GM19372 (cell line): Measurements from ENCODE around the gene CFAP299.
"Not testable (repeated sequence)": the region's sequence is repeated elsewhere in the genome, so short reads cannot be mapped to it uniquely, and the experiment has no call there.

Experiments
- ATAC-seq: cut with Tn5 transposase; IDR thresholded peaks from one replicate; pipeline ENCODE4 v1.9.1; 2021; ENCODE audit warnings: mild to moderate bottlenecking, low read depth, moderate library complexity; ENCODE audit not compliant: unreplicated experiment

CFAP299 gene

DNA sequence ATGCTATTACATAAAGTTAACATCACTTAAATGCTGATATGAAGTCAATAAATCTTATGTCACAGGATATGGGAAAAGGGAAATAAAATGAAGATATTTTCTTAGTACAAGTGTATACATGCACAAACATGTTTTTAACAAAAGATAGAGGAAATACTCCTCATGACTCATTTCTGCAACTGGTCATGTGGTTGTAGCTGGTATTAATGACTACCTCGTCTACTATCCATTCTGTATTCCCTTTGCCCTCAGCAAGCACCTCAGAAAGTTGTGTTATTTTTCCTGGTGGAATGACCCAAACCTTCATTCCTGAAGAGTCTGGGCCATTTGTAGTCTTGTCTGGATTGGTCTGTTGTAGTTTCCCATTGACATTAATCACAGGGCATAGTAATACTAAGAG, 458.1 kb downstream of the CFAP299 start:
- not testable (repeated sequence) for ATAC-seq

DNA sequence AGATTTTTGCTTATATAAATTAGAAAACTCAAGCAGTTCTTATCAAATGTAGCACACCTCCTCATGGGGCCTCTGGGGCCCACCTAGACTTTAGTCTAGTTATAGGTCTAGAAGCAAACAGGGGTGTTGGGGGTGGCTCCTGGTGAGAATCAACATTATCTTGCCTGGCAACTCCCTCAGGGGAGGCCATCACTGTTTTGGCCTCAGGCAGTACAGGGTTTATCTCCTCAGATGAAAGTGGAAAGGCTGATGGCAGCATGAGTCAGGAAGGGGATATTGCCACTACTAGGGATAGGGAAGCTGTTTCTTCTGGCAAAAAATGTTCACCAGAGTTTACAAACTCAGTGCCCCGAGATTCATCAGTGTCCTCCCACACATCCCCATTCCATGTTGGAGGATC, 462.6 kb downstream of the CFAP299 start:
- ATAC-seq = no peak

DNA sequence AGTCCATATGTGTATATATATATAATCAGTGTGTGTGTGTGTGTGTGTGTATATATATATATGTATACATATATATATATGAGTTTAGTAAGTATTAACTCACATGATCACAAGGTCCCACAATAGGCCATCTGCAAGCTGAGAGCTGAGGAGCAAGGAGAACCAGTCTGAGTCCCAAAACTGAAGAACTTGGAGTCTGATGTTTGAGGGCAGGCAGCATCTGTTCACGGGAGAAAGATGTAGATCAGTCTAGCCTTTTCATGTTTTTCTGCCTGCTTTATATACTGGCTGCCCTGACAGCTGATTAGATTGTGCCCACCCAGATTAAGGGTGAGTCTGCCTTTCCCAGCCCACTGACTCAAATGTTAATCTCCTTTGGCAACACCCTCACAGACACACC, 465.2 kb downstream of the CFAP299 start:
- ATAC-seq = not testable (repeated sequence)

DNA sequence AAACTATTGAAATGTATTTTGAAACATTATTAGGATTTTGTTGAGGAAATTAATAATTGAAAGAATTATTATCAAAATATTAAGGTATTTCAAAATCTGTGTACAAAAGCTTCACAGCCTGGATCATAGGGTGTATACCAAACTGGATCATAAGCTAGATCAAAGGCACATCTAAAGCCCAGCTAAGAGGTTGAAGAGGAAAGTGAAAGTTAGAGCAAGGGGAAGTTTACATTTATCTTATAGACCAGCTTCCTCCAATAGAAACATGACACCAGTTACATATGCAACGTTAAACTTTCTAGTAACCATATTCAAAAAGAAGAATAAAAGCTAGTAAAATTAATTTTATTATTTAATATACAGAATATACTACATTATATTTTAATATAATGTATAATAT, 467.8 kb downstream of the CFAP299 start:
- ATAC-seq = no peak

DNA sequence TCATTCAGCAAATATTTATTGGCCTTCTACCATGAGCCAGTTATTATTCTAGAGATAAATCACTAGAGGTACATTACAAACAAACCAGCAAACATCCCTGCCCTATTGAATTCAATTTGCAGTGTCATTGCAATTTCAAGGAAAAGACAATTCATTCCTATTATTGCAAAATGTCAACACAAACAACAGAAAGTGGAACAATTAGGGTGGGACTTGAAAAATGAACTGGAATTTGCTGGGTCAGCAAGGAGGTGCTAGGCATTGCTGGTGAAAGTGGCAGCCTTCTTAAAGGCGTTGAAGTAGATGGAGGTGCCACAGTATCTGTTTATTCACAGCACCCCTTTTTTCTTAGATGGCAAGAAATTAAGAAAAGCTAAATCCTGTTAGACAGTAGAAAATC, 470.9 kb downstream of the CFAP299 start:
- no peak for ATAC-seq

DNA sequence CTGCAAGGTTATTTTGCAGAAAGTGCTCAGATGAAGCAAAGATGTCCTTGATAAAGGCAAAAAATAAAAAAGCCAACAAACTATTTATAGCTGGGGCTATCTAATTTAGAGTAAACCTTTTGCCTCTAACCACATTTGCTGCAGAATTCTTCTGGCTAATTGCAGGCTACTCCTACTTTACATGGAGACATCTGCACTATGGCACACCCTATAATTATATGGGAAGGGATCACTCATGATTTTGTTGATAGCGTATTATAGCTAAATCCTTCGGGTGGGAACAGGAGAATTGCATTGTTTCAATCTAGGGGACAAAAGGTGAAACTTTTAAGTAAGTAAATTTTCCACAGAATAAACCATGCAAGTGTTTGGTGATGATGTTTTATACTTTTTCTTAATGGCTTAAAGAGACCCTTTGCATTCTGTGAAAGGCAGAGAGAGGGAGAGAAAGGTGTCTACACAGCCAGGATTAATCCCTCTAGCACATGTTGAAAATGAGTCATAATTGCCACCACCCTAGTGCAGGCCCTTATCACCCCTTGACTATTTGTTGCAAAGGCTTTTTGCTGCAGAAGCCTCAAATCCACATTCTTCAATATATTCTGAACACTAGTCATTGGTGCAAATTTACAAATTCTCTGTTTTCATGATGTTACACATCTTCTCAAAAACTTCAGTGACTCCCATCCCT, 473.7 kb downstream of the CFAP299 start:
- no peak for ATAC-seq

DNA sequence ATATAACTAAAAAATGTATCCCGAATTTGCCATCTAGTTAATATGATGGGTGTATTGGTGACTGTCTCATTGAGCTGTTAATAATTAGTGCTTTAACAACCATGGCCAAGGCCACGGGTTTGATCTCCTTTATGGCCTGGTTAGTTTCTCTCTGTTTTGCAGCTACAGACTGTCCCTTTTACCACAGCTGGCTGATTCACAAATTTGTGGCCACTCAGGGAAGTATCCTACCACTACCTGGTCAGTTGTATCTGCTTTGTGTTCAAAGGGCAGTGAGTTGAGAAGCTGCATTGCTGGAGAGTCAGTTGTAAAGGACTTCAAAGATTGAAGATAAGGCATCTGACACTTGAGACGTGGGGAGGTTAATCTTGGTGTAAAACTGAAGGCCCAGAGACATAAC, 475.9 kb downstream of the CFAP299 start:
- ATAC-seq = no peak

DNA sequence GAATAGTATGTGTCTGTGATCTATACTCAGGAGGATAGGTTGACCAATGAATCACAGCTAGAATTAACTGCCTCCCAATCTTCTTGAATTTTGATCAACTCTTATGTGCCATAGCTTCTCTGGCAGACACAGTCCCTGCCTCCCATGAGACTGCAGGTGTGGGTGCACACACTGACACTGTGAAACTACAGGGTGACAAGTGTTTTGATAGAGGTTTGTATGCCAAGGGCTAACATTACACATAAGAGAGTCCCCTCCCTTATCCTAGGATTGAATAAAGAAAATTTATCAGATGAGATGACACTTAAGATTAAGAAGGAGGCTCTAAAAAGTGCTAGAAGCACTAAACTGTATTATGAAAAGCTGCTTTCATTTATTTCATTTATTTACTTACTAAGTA, 476.6 kb downstream of the CFAP299 start:
- ATAC-seq = no peak

DNA sequence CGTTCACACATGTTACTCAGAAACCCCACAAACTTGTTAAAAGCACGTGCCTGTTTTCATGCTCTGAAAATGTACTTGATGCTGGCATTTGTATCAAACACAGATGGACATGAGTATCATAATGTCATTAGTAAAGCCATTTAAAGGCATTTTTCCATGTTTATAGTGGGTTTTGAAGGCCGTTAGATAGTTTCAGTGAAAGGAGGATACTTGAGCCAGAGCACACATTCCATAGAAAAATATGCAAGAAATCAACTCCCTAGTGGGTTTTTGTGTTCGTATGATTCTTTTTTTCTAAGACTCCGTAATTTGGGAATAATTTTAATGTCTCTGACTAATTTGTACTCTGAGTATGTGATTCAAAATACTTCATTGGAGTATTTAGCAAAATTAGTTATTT, 478.7 kb downstream of the CFAP299 start:
- no peak for ATAC-seq

DNA sequence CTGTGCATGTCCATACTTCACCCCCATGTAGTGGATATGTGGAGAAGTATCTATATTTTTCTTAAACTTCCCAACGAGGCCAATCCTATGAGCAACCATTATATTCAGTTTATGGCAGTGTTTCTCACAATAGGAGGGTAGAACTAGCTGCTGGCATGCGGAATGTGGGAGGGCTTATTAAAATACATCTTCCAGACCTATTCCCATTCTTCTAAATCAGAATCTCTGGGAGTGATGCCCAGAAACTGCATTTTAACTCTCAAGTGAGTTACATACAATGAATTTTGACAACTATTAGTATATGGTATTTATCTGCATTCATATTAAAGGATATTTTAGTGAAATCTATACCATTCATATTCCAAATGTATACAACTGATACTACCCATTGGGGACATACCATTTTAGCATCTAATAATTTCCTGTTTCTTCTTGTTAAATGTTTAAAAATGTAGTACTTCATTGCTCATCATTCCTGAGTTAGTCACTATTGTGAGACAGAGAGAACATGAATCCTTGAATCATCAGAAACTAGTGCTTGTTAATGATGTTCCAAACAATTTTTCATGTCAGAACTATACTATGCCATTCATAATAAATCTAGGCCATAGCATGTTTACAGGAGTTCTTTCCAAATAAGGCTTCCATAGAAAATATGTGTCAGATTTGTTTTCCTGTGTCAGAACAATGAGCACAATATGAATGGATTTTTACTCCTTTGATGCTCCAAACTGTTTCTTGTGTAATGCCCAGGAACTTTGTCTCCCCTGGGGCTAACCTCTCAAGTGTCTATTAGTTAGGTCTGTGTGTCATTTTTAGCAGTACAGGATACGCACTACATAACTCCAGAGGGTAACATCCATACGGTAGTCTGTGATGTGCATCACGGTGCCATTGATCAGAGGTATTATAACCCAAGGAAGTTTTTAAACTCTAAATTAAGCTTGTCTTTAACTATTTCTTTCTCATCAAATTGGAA, 496.1 kb downstream of the CFAP299 start:
- ATAC-seq = no peak

DNA sequence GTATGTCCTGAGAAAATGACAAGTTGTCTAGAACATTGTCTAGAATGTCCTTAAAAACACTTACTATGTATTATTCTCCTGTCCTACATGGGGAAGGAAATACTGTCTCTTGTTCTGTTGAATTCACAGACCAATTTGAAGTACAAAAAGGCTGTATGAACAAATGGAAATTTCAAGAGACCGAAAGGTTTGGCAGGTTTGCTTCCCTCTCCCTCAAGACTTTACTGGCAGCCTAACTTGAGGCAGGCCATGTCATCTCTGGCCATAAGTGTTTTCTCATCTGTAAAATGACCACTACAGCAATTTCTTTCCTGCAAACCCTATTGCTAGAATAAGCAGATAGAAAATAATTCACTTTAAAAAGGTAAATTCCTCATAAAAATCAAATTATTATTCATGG, 503.8 kb downstream of the CFAP299 start:
- no peak for ATAC-seq

DNA sequence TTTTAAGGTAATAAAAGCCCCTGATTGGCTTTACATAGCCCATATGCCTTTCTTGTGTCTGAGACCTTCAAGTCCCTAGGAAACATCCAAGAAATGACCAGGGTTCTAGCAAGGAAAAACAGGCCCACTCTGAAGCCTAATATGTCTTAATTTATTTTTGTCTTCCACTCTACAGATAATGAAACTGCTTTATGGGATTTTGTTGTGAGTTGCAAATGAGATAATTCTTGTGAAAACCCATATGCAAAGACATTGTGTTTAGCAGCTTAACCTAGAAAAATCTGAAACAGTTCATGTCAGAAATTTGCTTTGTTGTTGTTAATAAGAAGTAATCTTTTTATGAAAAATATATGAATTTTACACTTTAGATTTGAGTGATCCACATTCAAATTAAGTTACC, 504.3 kb downstream of the CFAP299 start:
- no peak for ATAC-seq

DNA sequence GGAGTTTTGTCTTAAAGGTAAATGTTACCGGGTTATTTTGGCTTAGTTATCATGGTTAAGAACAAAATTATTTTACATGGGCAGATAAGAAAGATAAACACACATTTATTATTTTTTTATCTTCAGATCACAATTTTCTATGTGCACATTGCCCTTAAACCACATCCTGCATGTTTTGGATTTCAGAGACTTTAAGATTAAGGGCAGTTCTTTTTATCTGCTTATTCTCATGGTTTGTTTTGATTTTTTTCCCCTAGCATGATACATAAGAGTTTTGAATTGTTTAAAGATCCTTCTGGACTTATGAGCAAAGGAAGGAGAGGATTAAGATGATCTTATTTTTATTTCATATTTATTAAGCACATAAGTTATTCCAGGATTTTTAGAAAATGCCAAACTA, 504.9 kb downstream of the CFAP299 start:
- no peak for ATAC-seq

DNA sequence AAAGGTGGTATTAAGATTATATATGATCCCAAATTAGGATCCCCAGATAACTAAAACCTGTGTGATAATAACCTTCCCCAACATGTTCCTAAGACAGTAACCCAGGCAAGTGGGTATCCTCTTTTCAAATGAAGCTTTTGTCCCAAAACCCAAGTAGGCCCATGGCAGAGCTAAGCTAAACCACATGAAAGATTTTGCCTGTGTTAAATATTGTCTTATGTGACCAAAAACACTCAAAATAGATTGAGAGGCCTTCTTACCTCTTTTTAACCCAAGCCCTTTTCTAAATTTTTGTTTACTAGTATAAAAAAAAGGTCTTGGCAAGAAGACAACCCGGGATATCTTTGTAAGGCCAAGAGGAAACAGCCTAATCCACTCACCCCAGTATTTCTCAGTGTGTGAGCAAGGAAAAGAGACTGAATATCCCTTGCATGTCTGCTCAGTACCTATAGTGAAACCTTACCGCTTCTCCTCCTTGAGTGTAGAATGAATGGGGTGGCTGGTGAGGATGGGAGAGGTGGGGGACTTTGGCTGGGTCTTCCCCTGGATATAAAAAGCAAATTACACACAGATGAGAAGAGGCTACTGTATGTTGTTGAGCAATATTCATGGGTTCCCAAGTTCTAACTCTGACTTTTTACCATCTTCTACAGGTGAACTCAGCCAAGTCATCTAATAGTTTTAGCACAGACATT, 506.2 kb downstream of the CFAP299 start:
- ATAC-seq = peak; percentile 76

DNA sequence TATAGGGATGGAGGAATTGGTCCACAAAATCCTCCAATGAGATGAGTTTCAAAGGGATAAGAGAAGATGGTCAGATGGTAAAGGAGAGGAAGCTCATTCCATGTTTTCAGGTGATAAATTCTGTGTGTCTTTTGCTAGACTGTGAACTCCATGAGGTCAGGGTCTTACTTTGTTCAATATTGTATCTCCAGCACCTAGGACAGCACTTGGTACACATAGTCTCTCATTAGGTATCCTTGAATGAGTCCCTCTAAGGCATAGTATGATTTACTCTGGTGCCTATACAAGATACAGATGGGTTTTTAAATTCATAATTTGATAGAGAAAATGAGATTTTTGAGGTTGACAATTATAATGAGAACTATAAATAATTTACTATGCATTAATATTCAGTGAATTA, 510.7 kb downstream of the CFAP299 start:
- ATAC-seq = no peak

DNA sequence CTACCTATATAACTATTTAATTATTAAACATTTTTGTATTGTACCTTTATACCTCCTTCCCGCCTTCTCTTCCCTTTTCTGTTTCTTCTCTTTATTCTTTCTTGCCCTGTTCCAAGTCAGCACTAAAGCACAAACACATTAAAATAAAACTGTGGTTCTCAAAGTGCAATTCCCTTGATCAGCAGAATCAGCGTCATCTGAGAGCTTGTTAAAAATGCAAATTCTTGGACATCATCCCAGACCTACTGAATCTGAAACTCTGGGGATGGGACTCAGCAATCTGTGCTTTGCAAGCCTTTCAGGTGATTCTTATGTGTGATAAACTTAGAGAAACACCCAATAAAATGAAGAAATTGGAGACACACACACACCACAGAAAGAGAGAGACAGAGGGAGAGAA, 516.5 kb downstream of the CFAP299 start:
- ATAC-seq = no peak

DNA sequence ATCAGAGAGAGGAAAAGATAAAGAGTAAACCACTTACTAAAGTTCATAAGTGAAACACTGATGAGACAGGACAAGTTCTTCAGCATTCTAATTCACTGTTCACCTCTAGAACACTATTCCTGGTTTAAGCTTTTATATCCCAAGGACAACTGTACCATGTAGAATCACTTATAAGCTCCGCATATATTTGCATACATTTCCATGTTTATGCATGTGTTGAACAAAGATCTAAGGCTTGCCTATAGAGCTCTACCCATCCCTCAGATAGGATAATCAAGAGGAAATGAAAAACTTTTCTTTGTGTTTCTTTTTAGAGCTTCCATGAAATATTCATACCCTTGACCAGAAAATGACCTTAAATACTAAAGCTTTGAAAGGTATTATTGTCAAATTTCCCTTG, 538.0 kb downstream of the CFAP299 start:
- ATAC-seq = no peak

DNA sequence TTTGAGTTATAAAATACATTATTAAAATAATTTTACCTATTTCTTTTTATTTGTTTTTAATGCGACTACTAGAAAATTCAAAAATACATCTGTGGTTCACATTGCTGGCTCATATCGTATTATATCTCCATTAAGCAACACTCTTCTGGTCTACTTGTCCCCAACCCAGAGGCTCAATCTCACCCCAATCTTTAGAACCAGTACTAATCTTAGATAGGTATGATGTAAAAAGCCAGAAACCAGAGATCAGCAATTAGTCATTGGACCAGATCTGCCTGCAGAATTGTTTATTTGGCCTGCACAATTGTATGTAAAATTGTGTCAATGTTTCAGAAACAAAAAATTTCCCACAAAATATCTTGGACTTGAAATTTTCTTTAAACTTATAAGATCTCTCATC, 539.4 kb downstream of the CFAP299 start:
- ATAC-seq = no peak

DNA sequence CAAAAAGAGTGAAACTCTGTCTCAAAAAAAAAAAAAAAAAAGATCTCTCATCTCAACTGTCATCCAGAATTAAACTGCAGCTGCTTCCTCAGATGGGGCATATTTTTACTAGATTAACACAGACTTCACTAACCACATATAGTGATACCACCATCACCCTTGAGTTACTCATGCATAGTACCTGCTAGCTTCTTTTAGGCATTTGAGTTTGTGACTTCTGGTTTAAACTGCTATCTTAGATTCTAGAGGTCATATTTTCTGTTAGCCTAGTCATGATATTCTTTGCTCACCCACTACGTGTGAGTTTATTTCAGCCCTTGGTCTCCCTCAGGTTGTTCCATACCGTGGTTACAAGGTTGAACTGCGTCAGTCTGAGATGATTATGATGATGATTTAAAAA, 540.1 kb downstream of the CFAP299 start:
- peak; percentile 86 for ATAC-seq

DNA sequence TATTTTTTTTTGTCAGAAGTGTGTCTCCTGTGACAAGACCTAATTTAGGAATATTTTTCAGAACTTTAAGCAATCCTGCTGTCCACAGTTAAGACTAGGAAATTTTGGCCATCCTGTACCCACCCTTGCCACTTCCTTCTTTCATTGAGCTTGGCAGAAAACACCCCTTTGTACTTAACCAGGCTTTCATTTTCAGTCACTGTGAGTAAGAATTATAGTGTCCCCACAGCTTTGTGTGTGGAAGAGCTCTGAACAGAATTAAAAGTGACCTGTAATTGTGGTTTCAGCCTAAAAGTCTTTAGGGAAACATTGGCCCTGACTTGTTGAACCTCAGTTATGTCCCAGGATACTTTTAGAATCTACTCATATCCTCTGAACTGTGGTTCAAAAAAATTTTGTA, 541.3 kb downstream of the CFAP299 start:
- peak; percentile 63 for ATAC-seq

DNA sequence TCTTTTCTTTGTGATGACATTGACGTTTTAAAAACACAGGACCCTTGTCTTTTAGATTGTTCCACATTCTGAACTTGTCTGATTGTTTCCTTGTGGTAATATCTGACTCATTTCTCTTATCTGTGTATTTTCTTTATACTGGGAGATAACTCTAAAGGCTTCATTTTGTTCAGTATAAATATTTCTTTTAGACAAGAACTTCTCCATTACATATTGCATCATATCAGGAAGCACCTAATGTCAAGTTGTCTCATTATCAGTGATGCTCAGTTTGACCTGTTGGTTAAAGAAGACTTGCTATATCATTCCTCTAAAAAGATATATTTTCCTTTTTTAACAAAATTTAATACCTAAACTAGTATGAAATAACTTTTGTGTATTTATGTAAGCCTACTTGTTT, 542.7 kb downstream of the CFAP299 start:
- ATAC-seq = no peak
